ENCODE results near the gene RPL15. TPM values are rescaled to one million over a fixed set of nuclear protein-coding genes. Genes with fewer than 3 reads are reported as not detected.

RPL15 gene
- total and polyA plus RNA-seq, 2 of the 13 experiments (the other 11 are each of a cell fraction or from before 2014, with no cell fraction given) = 1,297 to 3,693 TPM

DNA sequence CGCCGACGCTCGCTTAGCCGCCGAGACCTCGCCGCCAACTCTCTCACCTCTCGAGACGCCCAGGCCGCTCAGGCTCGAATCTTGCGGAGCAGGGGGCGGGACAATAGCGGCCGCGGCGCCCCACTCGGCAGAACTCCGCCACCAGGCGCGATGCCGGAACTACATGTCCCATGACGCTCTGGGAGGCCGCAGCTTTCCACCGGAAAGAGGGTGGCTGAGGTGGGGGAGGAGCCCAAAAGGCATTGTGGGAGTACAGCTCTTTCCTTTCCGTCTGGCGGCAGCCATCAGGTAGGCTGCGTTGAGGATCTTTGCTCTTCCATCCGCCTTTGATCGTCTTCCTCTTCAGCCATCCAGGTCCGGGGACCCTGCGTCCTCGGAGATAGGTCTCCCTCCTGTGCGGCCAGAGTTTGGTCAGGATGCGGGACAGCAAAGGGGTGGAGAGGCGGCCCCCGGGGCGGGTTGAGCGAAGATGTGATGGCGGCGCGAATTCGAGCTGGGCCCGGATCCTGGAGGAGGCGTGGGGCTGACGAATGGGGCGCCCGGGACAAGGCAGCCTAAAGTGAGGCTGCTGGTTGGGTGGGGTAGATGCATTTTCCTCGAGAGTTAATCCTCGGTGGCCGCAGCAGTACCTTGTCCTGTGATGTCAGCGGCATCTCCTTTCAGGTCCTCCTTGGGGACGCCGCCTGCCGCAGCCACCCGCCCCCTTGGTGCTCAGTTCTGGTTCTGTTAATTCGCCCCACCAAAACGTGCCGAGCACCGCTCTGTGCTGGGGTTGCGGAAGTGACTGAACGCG lies at the start of gene RPL15, which contains the start of gene NKIRAS1 (continued):
- TF ChIP-seq, protein P1, sequence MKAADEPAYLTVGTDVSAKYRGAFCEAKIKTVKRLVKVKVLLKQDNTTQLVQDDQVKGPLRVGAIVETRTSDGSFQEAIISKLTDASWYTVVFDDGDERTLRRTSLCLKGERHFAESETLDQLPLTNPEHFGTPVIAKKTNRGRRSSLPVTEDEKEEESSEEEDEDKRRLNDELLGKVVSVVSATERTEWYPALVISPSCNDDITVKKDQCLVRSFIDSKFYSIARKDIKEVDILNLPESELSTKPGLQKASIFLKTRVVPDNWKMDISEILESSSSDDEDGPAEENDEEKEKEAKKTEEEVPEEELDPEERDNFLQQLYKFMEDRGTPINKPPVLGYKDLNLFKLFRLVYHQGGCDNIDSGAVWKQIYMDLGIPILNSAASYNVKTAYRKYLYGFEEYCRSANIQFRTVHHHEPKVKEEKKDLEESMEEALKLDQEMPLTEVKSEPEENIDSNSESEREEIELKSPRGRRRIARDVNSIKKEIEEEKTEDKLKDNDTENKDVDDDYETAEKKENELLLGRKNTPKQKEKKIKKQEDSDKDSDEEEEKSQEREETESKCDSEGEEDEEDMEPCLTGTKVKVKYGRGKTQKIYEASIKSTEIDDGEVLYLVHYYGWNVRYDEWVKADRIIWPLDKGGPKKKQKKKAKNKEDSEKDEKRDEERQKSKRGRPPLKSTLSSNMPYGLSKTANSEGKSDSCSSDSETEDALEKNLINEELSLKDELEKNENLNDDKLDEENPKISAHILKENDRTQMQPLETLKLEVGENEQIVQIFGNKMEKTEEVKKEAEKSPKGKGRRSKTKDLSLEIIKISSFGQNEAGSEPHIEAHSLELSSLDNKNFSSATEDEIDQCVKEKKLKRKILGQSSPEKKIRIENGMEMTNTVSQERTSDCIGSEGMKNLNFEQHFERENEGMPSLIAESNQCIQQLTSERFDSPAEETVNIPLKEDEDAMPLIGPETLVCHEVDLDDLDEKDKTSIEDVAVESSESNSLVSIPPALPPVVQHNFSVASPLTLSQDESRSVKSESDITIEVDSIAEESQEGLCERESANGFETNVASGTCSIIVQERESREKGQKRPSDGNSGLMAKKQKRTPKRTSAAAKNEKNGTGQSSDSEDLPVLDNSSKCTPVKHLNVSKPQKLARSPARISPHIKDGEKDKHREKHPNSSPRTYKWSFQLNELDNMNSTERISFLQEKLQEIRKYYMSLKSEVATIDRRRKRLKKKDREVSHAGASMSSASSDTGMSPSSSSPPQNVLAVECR (CRISPR knock-in tag; IDR thresholded peaks at IDR 0.05; ENCODE audit: borderline replicate concordance) = peak; percentile 94
- TF ChIP-seq SOX5 (CRISPR knock-in tag; IDR thresholded peaks at IDR 0.05; ENCODE audit: borderline replicate concordance) (peak; percentile 69), CC2D1A (CRISPR knock-in tag; IDR thresholded peaks at IDR 0.05) (peak; percentile 88; the same call in 1 of the 2 replicates), ZNF660 (CRISPR knock-in tag; IDR thresholded peaks at IDR 0.05; ENCODE audit: borderline replicate concordance, low read depth) (peak; percentile 47; the same call in 1 of the 2 replicates), ZFP36 (IDR thresholded peaks at IDR 0.05; ENCODE audit: borderline replicate concordance, low read depth, low read length, partially characterized antibody) (no peak), ZNF549 (CRISPR knock-in tag; IDR thresholded peaks at IDR 0.05) (no peak), GTF2F1 (IDR thresholded peaks at IDR 0.05; ENCODE audit: low read length) (peak; percentile 88), ZNF607 (CRISPR knock-in tag; IDR thresholded peaks at IDR 0.05; ENCODE audit: borderline replicate concordance) (peak; percentile 80), ZNF44 (CRISPR knock-in tag; IDR thresholded peaks at IDR 0.05) (0 out of 2 replicates have a peak, but pooled peaks have one; percentile 16), NFYB (CRISPR knock-in tag; IDR thresholded peaks at IDR 0.05) (peak; percentile 42), POLR2AphosphoS5 (IDR thresholded peaks at IDR 0.05; ENCODE audit: low read depth, low read length) (peak; percentile 99), SETDB1 (CRISPR knock-in tag; IDR thresholded peaks at IDR 0.05; ENCODE audit: borderline replicate concordance) (no peak), MAFF (IDR thresholded peaks at IDR 0.05; ENCODE audit: low read depth, low read length) (no peak), ZNF496 (CRISPR knock-in tag; IDR thresholded peaks at IDR 0.05; ENCODE audit: insufficient replicate concordance) (no peak), TBP (CRISPR knock-in tag; IDR thresholded peaks at IDR 0.05) (no peak), SIX1 (CRISPR knock-in tag; IDR thresholded peaks at IDR 0.05; ENCODE audit: borderline replicate concordance) (no peak), AGO2 (optimal IDR thresholded peaks at IDR 0.05; ENCODE audit: low read depth, low read length) (peak; percentile 98), IRX3 (CRISPR knock-in tag; IDR thresholded peaks at IDR 0.05; ENCODE audit: borderline replicate concordance, low read depth) (no peak), RFXANK (CRISPR knock-in tag; IDR thresholded peaks at IDR 0.05) (no peak)
- TF ChIP-seq, protein P2, sequence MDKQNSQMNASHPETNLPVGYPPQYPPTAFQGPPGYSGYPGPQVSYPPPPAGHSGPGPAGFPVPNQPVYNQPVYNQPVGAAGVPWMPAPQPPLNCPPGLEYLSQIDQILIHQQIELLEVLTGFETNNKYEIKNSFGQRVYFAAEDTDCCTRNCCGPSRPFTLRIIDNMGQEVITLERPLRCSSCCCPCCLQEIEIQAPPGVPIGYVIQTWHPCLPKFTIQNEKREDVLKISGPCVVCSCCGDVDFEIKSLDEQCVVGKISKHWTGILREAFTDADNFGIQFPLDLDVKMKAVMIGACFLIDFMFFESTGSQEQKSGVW (CRISPR knock-in tag; IDR thresholded peaks at IDR 0.05; ENCODE audit: borderline replicate concordance) = no peak
- TF ChIP-seq, protein P3, sequence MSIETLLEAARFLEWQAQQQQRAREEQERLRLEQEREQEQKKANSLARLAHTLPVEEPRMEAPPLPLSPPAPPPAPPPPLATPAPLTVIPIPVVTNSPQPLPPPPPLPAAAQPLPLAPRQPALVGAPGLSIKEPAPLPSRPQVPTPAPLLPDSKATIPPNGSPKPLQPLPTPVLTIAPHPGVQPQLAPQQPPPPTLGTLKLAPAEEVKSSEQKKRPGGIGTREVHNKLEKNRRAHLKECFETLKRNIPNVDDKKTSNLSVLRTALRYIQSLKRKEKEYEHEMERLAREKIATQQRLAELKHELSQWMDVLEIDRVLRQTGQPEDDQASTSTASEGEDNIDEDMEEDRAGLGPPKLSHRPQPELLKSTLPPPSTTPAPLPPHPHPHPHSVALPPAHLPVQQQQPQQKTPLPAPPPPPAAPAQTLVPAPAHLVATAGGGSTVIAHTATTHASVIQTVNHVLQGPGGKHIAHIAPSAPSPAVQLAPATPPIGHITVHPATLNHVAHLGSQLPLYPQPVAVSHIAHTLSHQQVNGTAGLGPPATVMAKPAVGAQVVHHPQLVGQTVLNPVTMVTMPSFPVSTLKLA (IDR thresholded peaks at IDR 0.05) = 0 out of 2 replicates have a peak, but pooled peaks have one; percentile 38
- TF ChIP-seq, protein P4, sequence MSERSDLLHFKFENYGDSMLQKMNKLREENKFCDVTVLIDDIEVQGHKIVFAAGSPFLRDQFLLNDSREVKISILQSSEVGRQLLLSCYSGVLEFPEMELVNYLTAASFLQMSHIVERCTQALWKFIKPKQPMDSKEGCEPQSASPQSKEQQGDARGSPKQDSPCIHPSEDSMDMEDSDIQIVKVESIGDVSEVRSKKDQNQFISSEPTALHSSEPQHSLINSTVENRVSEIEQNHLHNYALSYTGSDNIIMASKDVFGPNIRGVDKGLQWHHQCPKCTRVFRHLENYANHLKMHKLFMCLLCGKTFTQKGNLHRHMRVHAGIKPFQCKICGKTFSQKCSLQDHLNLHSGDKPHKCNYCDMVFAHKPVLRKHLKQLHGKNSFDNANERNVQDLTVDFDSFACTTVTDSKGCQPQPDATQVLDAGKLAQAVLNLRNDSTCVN (CRISPR knock-in tag; IDR thresholded peaks at IDR 0.05; ENCODE audit: borderline replicate concordance) = peak; percentile 76; the same call in 1 of the 2 replicates
